SK-N-SH (cell line): ENCODE results near the gene SLC35F1. TPM values are rescaled to one million over a fixed set of nuclear protein-coding genes. Genes with fewer than 3 reads are reported as not detected.

Experiments
- CTCF ChIA-PET: fragments of 300-600, 350-600 bp; formaldehyde crosslinking; extraction: SDS; loops from one replicate; lab custom pipeline; 2021; lab: Yijun Ruan, JAX
- POLR2A ChIA-PET: fragments of 350-600 bp; sonication (Branson Sonifier 250); formaldehyde crosslinking; extraction: SDS; loops from one replicate; lab custom pipeline; 2020; ENCODE audit warnings: antibody characterized with exemption, inconsistent platforms; lab: Yijun Ruan, JAX
- DNase-seq: peaks from one replicate; pipeline ENCODE4 v3.0.0; 2012
- H2AFZ ChIP-seq: fragments of 200-600 bp; sonication (generic); 2 replicates; pipeline ENCODE4 v1.8.1; 2016; ENCODE audit warnings: antibody characterized with exemption, mild to moderate bottlenecking, low read depth
- H3F3A ChIP-seq: fragments of 200-600 bp; sonication (generic); replicated peaks from 2 replicates; pipeline ENCODE3; 2016; ENCODE audit warnings: antibody characterized with exemption, mild to moderate bottlenecking; ENCODE audit not compliant: insufficient read depth
- H3K27ac ChIP-seq, 2 experiments: fragments of 200-500 bp in 1 of 2; fragments of 200-600 bp in 1 of 2; sonication (Bioruptor generic) in 1 of 2; sonication (generic), shearing (Covaris generic) in 1 of 2; 2 replicates each; pipeline versions ENCODE4 v1.5.1 to v1.6.1; 2014 to 2016; ENCODE audit warnings: low read depth in 2 of 2, inconsistent platforms in 1 of 2, low read length in 1 of 2, mild to moderate bottlenecking in 1 of 2, mixed read lengths in 1 of 2
- H3K27me3 ChIP-seq: fragments of 200-600 bp; sonication (generic), shearing (Covaris generic); 2 replicates; pipeline ENCODE4 v1.6.1; 2016; ENCODE audit warnings: mixed run types; ENCODE audit not compliant: insufficient read depth
- H3K36me3 ChIP-seq, 2 experiments: fragments of 200-500 bp in 1 of 2; fragments of 200-600 bp in 1 of 2; sonication (Bioruptor generic) in 1 of 2; sonication (generic) in 1 of 2; replicated peaks in 1 of 2; 2 replicates each; pipeline versions ENCODE3 to v1.5.1; 2014 to 2016; ENCODE audit warnings: low read length in 1 of 2, mild to moderate bottlenecking in 1 of 2; ENCODE audit not compliant: insufficient read depth in 2 of 2, control insufficient read depth in 1 of 2
- H3K4me1 ChIP-seq, 2 experiments: fragments of 200-500 bp in 1 of 2; fragments of 200-600 bp in 1 of 2; sonication (Bioruptor generic) in 1 of 2; sonication (generic), shearing (Covaris generic) in 1 of 2; 2 replicates each; pipeline versions ENCODE4 v1.5.1 to v1.6.1; 2014 to 2016; ENCODE audit warnings: low read depth in 1 of 2, low read length in 1 of 2, mixed run types in 1 of 2; ENCODE audit not compliant: insufficient read depth in 2 of 2, control insufficient read depth in 1 of 2
- H3K4me2 ChIP-seq: fragments of 200-600 bp; sonication (generic), shearing (Covaris generic); 2 replicates; pipeline ENCODE4 v1.6.1; 2017; ENCODE audit warnings: mixed run types
- H3K4me3 ChIP-seq, 2 experiments: fragments of 200-500 bp in 1 of 2; fragments of 200-600 bp in 1 of 2; sonication (Bioruptor generic) in 1 of 2; sonication (generic), shearing (Covaris generic) in 1 of 2; 2 replicates each; pipeline versions ENCODE4 v1.5.1 to v1.8.1; 2014 to 2016; ENCODE audit warnings: low read depth in 2 of 2, inconsistent platforms in 1 of 2, low read length in 1 of 2, mild to moderate bottlenecking in 1 of 2, mixed read lengths in 1 of 2, moderate library complexity in 1 of 2
- H3K79me2 ChIP-seq: fragments of 200-600 bp; sonication (generic); 2 replicates; pipeline ENCODE4 v1.8.1; 2017; ENCODE audit warnings: mild to moderate bottlenecking; ENCODE audit not compliant: insufficient read depth
- H3K9ac ChIP-seq: fragments of 200-600 bp; sonication (generic); 2 replicates; pipeline ENCODE4 v1.6.1; 2017; ENCODE audit warnings: mixed run types
- H3K9me2 ChIP-seq: fragments of 200-600 bp; sonication (generic); 2 replicates; pipeline ENCODE4 v1.6.1; 2017; ENCODE audit warnings: mixed run types
- H3K9me3 ChIP-seq: fragments of 200-600 bp; sonication (generic); 2 replicates; pipeline ENCODE4 v1.6.1; 2017; ENCODE audit warnings: mixed run types, mild to moderate bottlenecking, moderate library complexity
- H4K20me1 ChIP-seq: fragments of 200-600 bp; sonication (generic); 2 replicates; pipeline ENCODE4 v1.6.1; 2017; ENCODE audit warnings: mild to moderate bottlenecking, mixed run types; ENCODE audit not compliant: insufficient read depth
- EP300 ChIP-seq, 2 experiments: IDR thresholded peaks; 2 replicates each; pipeline versions ENCODE4 v1.4.0 to v1.6.1; 2012; ENCODE audit warnings: borderline replicate concordance in 1 of 2, low read depth in 1 of 2, low read length in 1 of 2
- EZH2phosphoT487 ChIP-seq: fragments of 200-600 bp; sonication (generic); IDR thresholded peaks from 2 replicates; pipeline ENCODE4 v1.6.1; 2017; ENCODE audit warnings: low read depth, mixed run types, mild to moderate bottlenecking, antibody characterized with exemption, moderate library complexity, borderline replicate concordance
- FOSL2 ChIP-seq: IDR thresholded peaks from 2 replicates; pipeline ENCODE4 v1.4.0; 2012; ENCODE audit warnings: low read depth, mild to moderate bottlenecking, moderate library complexity, borderline replicate concordance
- FOXM1 ChIP-seq: IDR thresholded peaks from 2 replicates; pipeline ENCODE4 v1.4.0; 2012; ENCODE audit warnings: low read depth, mild to moderate bottlenecking
- GABPA ChIP-seq: IDR thresholded peaks from 2 replicates; pipeline ENCODE4 v1.4.0; 2012; ENCODE audit warnings: low read depth, mild to moderate bottlenecking
- IRF3 ChIP-seq: fragments of 150-350 bp; IDR thresholded peaks from 2 replicates; pipeline ENCODE4 v1.6.1; 2016; ENCODE audit warnings: mild to moderate bottlenecking, low read depth, low read length
- JUND ChIP-seq: IDR thresholded peaks from 2 replicates; pipeline ENCODE4 v1.4.0; 2012
- NFIC ChIP-seq: IDR thresholded peaks from 2 replicates; pipeline ENCODE4 v1.4.0; 2012; ENCODE audit warnings: borderline replicate concordance
- NRF1 ChIP-seq: IDR thresholded peaks from 2 replicates; pipeline ENCODE4 v1.6.1; 2012; ENCODE audit warnings: low read depth, mild to moderate bottlenecking, low read length
- PBX3 ChIP-seq: IDR thresholded peaks from 2 replicates; pipeline ENCODE4; 2012
- POLR2AphosphoS5 ChIP-seq: IDR thresholded peaks from 2 replicates; pipeline ENCODE4 v1.6.1; 2012; ENCODE audit warnings: low read depth, low read length
- RAD21 ChIP-seq: IDR thresholded peaks from 2 replicates; pipeline ENCODE4 v1.6.1; 2012; ENCODE audit warnings: mild to moderate bottlenecking, low read length
- RCOR1 ChIP-seq: fragments of 150-350 bp; IDR thresholded peaks from 2 replicates; pipeline ENCODE4 v1.6.1; 2017; ENCODE audit warnings: antibody characterized with exemption, low read length
- RFX5 ChIP-seq: IDR thresholded peaks from 2 replicates; pipeline ENCODE4 v1.6.1; 2012; ENCODE audit warnings: mild to moderate bottlenecking, improper control_type of control experiment, low read length
- RXRA ChIP-seq: IDR thresholded peaks from 2 replicates; pipeline ENCODE4 v1.4.0; 2012; ENCODE audit warnings: low read depth, mild to moderate bottlenecking, borderline replicate concordance
- TAF1 ChIP-seq: IDR thresholded peaks from 2 replicates; pipeline ENCODE4 v1.6.1; 2012; ENCODE audit warnings: low read depth, mild to moderate bottlenecking, low read length, moderate library complexity, borderline replicate concordance
- TCF12 ChIP-seq: IDR thresholded peaks from 2 replicates; pipeline ENCODE4 v1.4.0; 2012
- TEAD4 ChIP-seq: IDR thresholded peaks from 2 replicates; pipeline ENCODE4 v1.4.0; 2012; ENCODE audit warnings: mild to moderate bottlenecking, borderline replicate concordance; ENCODE audit not compliant: insufficient read depth
- USF1 ChIP-seq: IDR thresholded peaks from 2 replicates; pipeline ENCODE4 v1.4.0; 2012; ENCODE audit warnings: low read depth, borderline replicate concordance
- USF2 ChIP-seq: fragments of 150-350 bp; IDR thresholded peaks from 2 replicates; pipeline ENCODE4 v1.6.1; 2017; ENCODE audit warnings: antibody characterized with exemption, low read length, low read depth, borderline replicate concordance
- WGBS: methylation state at CpG from one replicate; pipeline ENCODE4 v1.1.6; 2017; ENCODE audit warnings: low lambda C conversion rate; 5-methylcytosine and 5-hydroxymethylcytosine counted together
- polyA plus RNA-seq, 3 experiments: library from polyadenylated mRNA; depleted of rRNA; stranded (reverse); fragments of >200 nt; gene quantifications; 2 replicates each; pipeline ENCODE4 v1.2.3, GENCODE V29; 2012

SLC35F1 gene
- polyA plus RNA-seq, 1 of the 3 experiments (the other 2 are of a cell fraction): under 0.01 TPM

- TF ChIP-seq EP300 (IDR thresholded peaks at IDR 0.05; ENCODE audit: borderline replicate concordance in 1 of 2, low read depth in 1 of 2, low read length in 1 of 2): no peak
- no peak for TF ChIP-seq TEAD4
- no peak for TF ChIP-seq RAD21
- no peak for TF ChIP-seq USF2
- no peak for TF ChIP-seq EZH2phosphoT487
Measured at GRCh38 chr6:118246406-118246805, 339.3 kb downstream of the SLC35F1 start (continued).

GRCh38 chr6:118248171-118248570 lies 341.1 kb downstream of the SLC35F1 start:
- no peaks in the 10 kb centered on the region; a peak in 2 of 4 replicates for H3K4me1 ChIP-seq
- H3K9me3 ChIP-seq: no peaks in the 10 kb centered on the region
- no peaks in the 10 kb centered on the region for H3K36me3 ChIP-seq
- no peak overlapping the region for H3K9ac ChIP-seq
- DNase-seq: no peak
- no peak for TF ChIP-seq JUND
- no peak for TF ChIP-seq RXRA
- TF ChIP-seq USF1: no peak
- TF ChIP-seq TEAD4: no peak
- TF ChIP-seq NFIC: no peak
- no peak for TF ChIP-seq NRF1
- TF ChIP-seq POLR2AphosphoS5: no peak
- no peak for TF ChIP-seq PBX3
- no peak for TF ChIP-seq GABPA
- no peak for TF ChIP-seq TAF1
- no peak for TF ChIP-seq FOXM1
- no peak for TF ChIP-seq TCF12
- TF ChIP-seq RFX5: no peak
- TF ChIP-seq IRF3: no peak
- TF ChIP-seq RCOR1: no peak
- no peak for TF ChIP-seq FOSL2
- TF ChIP-seq, all 33 proteins: peak for 0
- no peak overlapping the region for H3K4me3 ChIP-seq
- no peak overlapping the region for H3K27ac ChIP-seq
- H3K27me3 ChIP-seq: no peaks in the 10 kb centered on the region
- no peaks in the 10 kb centered on the region for H3F3A ChIP-seq
- ChIA-PET CTCF (no interaction called here), POLR2A (no interaction called here)
- no peak overlapping the region for H3K4me2 ChIP-seq
- no peaks in the 10 kb centered on the region for H4K20me1 ChIP-seq
- 0% methylated on average over 1 of the region's 1 CpG for WGBS
- no peak overlapping the region for H2AFZ ChIP-seq
- H3K79me2 ChIP-seq: no peaks in the 10 kb centered on the region
- H3K9me2 ChIP-seq: no peaks in the 10 kb centered on the region
